ENCODE measurements around the gene IGSF23. TPM values are rescaled to one million over a fixed set of nuclear protein-coding genes. Genes with fewer than 3 reads are reported as not detected.
"Not testable (repeated sequence)": the region's sequence is repeated elsewhere in the genome, so short reads cannot be mapped to it uniquely, and the experiment has no call there.

Gene IGSF23
- polyA plus RNA-seq, 3 donors from 2014 or later, result not detected

DNA sequence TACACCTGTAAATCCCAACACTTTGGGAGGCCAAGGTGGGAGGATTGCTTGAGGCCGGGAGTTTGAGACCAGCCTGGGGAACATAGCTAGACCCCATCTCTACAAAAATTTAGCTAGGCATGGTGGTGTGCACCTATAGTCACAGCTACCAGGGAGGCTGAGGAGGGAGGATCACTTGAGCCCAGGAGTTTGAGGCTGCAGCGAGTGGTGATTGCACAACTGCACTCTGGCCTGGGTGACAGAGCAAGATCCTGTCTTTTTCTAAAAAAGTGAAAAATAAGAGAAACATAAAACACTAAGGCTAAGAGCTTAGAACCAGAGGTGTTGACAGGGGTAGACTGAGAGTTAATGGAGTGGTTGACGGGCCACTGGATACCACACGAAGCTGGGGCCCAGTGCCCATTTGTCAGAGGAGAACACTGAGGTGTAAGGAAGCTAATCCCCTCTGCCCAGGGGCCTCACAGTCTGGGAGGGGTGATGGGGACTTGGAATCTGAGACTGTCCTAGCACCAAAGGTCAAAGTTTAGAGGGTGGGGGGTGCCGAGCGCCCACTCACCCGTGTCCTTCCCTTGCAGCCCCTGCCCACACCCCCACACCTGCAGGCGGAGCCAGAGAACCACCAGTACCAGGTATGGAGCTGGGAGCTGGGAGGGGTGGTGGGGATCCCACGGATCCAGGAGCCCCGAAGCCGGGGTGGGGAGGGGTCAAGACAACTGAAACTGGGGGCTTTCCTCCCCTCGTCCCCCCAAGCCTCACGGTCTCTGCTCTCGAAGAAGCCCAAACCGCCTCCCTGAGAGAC lies 68.8 kb downstream of the IGSF23 start:
- Mint-ChIP-seq H3K36me3 (peaks cover 0 to 5% (median 3%) of the 10 kb centered on the region in 3 donors), H3K4me1 (no peaks in the 10 kb centered on the region), H3K4me3 (no peak overlapping the region), H3K9me3 (no peaks in the 10 kb centered on the region), H3K27me3 (ENCODE audit: low read depth in 3 of 3) (peaks cover 0 to 2% (median 2%) of the 10 kb centered on the region in 3 donors), H3K27ac (no peak overlapping the region)
- DNase-seq, result no peak

GRCh38 chr19:44682807-44683206 lies 69.4 kb downstream of the IGSF23 start:
- Mint-ChIP-seq H3K27ac (no peak overlapping the region), H3K4me1 (no peaks in the 10 kb centered on the region), H3K4me3 (no peak overlapping the region), H3K36me3 (peaks cover 0 to 4% (median 0%) of the 10 kb centered on the region in 3 donors), H3K27me3 (ENCODE audit: low read depth in 3 of 3) (peaks cover 0 to 3% (median 2%) of the 10 kb centered on the region in 3 donors), H3K9me3 (no peaks in the 10 kb centered on the region)
- no peak for DNase-seq

DNA sequence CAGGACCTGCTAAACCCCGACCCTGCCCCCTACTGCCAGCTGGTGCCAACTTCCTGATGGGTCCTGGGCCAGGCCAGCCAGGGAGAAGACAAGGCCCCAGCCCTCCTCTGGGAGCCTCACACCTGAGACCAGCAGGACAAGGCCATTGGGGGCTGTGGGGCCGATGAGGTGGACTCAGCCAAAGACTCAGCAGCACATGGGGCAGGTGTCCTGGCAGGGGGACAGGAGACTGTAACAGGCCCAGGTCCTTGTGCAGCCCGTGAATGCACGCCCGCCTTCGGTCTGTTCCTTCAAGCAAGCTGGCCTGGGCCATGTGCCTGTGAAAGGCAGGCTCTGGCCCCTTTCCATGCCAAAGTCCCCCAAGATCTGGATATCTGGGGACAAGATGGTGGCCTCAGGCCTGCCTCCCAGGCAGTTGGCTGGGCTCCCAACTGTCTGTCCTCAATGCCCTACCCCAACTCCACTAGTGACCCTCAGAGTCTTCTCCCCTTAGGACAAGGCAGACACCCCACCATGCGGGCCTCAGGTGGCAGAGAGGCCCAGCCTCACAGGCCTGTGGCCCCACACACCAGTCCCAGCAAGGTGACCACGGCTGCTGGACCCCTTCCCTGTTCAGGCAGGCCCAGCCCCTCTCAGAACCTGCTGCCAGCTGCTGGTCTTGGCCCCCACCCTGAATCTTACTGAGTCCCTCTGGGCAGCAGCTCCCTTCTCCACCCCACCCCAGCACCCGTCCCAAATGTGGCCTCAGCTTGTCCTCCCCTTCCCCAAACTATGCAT lies 70.3 kb downstream of the IGSF23 start:
- DNase-seq, result no peak
- H3K27me3 Mint-ChIP-seq (ENCODE audit: low read depth in 3 of 3), result peaks cover 0 to 4% (median 2%) of the 10 kb centered on the region in 3 donors
- H3K9me3 Mint-ChIP-seq, result no peaks in the 10 kb centered on the region

DNA sequence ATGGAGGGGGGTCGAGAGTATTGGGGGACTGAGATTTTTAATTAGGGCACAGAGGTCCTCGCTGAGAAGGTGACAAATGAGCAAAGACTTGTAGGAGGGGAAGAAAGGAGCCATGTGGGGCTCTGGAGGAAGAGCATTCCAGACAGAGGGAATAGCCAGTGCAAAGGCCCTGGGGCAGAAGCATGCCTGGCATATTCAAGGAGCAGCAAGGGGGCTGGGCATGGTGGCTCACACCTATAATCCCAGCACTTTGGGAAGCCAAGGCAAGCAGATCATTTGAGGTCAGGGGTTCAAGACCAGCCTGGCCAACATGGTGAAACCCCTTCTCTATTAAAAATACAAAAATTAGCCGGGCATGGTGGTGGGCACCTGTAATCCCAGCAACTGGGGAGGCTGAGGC lies 71.0 kb downstream of the IGSF23 start:
- not testable (repeated sequence) for H3K27me3 Mint-ChIP-seq (ENCODE audit: low read depth in 3 of 3); H3K9me3 Mint-ChIP-seq; H3K4me3 Mint-ChIP-seq; DNase-seq; H3K36me3 Mint-ChIP-seq; H3K27ac Mint-ChIP-seq; H3K4me1 Mint-ChIP-seq

More for the DNA sequence above, 70.3 kb downstream of the IGSF23 start:
- Mint-ChIP-seq H3K27ac (no peak overlapping the region), H3K4me3 (no peak overlapping the region), H3K36me3 (peaks cover 0 to 4% (median 0%) of the 10 kb centered on the region in 3 donors), H3K4me1 (no peaks in the 10 kb centered on the region)

GRCh38 chr19:44684892-44685863 lies 71.8 kb downstream of the IGSF23 start:
- H3K4me3 Mint-ChIP-seq, result no peak overlapping the region
- peaks cover 0 to 4% (median 2%) of the 10 kb centered on the region in 3 donors for H3K27me3 Mint-ChIP-seq (ENCODE audit: low read depth in 3 of 3)
- H3K27ac Mint-ChIP-seq, result no peak overlapping the region
- H3K9me3 Mint-ChIP-seq, result no peaks in the 10 kb centered on the region
- H3K36me3 Mint-ChIP-seq, result peaks cover 0 to 4% (median 0%) of the 10 kb centered on the region in 3 donors
- no peak for DNase-seq
- peaks cover 0 to 4% of the 10 kb centered on the region in 2 donors for H3K4me1 Mint-ChIP-seq

DNA sequence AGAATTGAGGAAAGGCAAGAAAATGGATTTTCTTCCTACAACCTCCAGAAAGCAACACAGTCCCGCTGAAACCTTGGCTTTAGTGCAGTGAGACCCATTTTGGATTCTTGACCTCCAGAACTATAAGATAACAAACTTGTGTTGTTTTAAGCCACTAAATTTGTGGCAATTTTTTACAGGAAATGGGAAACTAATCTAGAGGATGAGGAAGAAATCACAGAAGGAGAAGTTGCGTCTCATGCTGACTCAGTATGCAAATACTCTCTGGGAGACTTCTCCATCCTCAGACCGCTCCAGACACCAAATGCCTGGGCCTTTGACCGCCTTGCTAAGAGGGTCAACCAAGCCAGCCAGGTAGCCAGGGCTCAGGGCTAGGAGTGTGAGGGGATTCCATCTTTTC lies 72.5 kb downstream of the IGSF23 start:
- no peak for DNase-seq
- Mint-ChIP-seq H3K4me1 (peaks cover 0 to 4% of the 10 kb centered on the region in 2 donors), H3K9me3 (no peaks in the 10 kb centered on the region), H3K27me3 (ENCODE audit: low read depth in 3 of 3) (peaks cover 0 to 4% (median 2%) of the 10 kb centered on the region in 3 donors), H3K4me3 (no peak overlapping the region), H3K36me3 (peaks cover 0 to 4% (median 0%) of the 10 kb centered on the region in 3 donors), H3K27ac (no peak overlapping the region)

Other genes with a start within 250 kb of the IGSF23 start
- 1 to 10 TPM in 2 of 3 donors, under 1 TPM in 1; 0.32 to 2.7 (median 1.6) TPM for gene ZNF285, start 212.0 kb upstream of the IGSF23 start, polyA plus RNA-seq
- gene ZNF229, start 165.1 kb upstream of the IGSF23 start, polyA plus RNA-seq, result under 1 TPM in 2 of 3 donors, not detected in 1; 0.20 to 0.21 TPM
- 1 to 10 TPM; 2.3 to 7.9 (median 3.8) TPM for gene ZNF180, start 113.0 kb upstream of the IGSF23 start, polyA plus RNA-seq
- not detected for gene CEACAM20, start 83.9 kb upstream of the IGSF23 start, polyA plus RNA-seq
- 1 to 10 TPM in 2 of 3 donors, under 1 TPM in 1; 0.87 to 7.3 (median 2.2) TPM for gene PVR, start 30.3 kb downstream of the IGSF23 start, polyA plus RNA-seq
- under 1 TPM in 1 of 3 donors, not detected in 2; 0.22 TPM for gene CEACAM19, start 57.9 kb downstream of the IGSF23 start, polyA plus RNA-seq
- gene CEACAM16, start 85.6 kb downstream of the IGSF23 start, polyA plus RNA-seq, result not detected
- 10 to 100 TPM in 2 of 3 donors, 1 to 10 TPM in 1; 5.6 to 10.2 (median 10.2) TPM for gene BCL3, start 135.1 kb downstream of the IGSF23 start, polyA plus RNA-seq
- not detected for gene CBLC, start 164.3 kb downstream of the IGSF23 start, polyA plus RNA-seq
- gene BCAM, start 195.5 kb downstream of the IGSF23 start, polyA plus RNA-seq, result not detected
- under 1 TPM in 2 of 3 donors, not detected in 1; 0.09 to 0.34 TPM for gene NECTIN2, start 232.7 kb downstream of the IGSF23 start, polyA plus RNA-seq

Data from immature natural killer cell (primary cell).